NCI-H226 (cell line): ENCODE results near the gene NCCRP1.

Experiments used
- DNase-seq: peaks from one replicate; pipeline ENCODE4 v3.0.0-alpha.2; 2015

The NCCRP1 gene

GRCh38 chr19:39181500-39182173 is 15.1 kb upstream of the NCCRP1 start:
- no peak for DNase-seq

DNA sequence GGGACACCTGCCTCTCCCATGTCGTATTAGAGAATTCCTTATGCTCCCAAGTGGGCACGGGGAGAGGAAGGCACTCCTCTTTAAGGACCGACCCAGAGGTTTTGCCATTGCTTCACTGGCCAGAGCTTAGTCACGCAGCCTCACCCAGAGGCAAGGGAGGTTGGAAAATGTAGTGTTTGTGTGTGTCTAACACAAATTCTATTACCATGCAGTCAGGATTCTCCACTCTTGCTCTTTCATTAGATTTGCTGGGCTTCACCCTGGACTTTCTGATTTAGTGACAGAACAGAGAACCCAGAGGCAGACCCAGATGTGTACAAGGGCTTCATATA is 14.6 kb upstream of the NCCRP1 start:
- DNase-seq, result no peak

- DNase-seq, result no peak
Observed at GRCh38 chr19:39183104-39183503, 13.7 kb upstream of the NCCRP1 start.

DNA sequence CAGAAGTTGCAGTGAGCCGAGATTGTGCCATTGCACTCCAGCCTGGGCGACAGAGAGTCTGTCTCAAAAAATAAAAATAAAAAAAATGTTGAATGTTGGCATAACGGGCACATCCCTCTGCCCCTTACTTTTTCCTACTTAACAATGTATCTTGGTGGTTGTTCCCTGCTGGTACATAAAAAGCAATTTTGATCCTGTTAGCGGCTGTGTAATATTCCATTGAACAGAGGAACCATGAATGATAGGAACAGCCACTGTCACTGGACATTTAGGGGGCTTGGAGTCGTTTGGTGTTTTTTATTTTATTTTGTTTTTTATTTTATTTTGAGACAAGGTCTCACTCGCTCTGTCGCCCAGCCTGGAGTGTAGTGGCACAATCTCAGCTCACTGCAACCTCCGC is 10.4 kb upstream of the NCCRP1 start:
- DNase-seq, result no peak

- no peak for DNase-seq
Observed at GRCh38 chr19:39187552-39187943, 9.2 kb upstream of the NCCRP1 start.

GRCh38 chr19:39188960-39189359 is 7.8 kb upstream of the NCCRP1 start:
- DNase-seq, result no peak

- no peak for DNase-seq
Observed at GRCh38 chr19:39190768-39191167, 6.0 kb upstream of the NCCRP1 start.

- DNase-seq, result peak; percentile 12
Observed at GRCh38 chr19:39192846-39193245, 3.9 kb upstream of the NCCRP1 start.

DNA sequence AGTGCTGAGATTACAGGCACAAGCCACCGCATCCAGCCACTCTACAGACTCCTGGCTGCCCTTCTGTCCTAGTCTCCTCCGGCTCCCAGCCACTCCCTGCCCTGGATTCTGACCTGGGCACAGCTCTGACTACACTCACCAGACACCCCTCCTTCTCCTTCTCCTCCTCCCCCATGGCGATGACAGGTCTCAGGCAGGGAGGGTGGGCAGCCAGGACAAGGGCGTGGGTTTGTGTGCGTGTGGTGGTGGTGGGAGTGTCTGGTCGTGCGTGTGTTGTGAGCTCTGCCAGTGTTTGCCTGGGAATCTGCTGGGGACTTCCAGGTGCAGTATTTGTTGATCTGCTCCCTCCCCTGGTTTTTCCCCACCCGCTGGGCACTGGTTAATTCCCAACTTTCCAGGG is 3.0 kb upstream of the NCCRP1 start:
- DNase-seq, result no peak

- no peak for DNase-seq
Observed at GRCh38 chr19:39194832-39195542, 1.8 kb upstream of the NCCRP1 start.

DNA sequence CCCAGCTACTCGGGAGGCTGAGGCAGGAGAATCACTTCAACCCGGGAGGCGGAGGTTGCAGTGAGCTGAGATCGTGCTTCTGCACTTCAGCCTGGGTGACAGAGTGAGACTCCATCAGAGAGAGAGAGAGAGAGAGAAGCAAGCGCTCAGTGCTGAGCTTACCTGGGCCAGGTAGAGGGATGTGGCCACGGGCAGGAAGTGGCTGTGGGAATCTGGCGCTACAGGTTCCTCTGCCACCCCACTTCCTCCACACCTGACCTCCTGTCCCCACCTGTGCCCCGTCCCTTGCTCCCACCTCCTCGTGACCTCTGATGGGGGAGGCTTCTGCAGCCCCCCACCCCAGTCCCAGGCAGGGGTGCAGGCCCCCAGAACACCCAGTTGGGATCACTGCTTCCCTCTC is 1.0 kb upstream of the NCCRP1 start:
- DNase-seq, result no peak

GRCh38 chr19:39196320-39196719 is 444 bp upstream of the NCCRP1 start:
- DNase-seq, result no peak

- DNase-seq, result peak; percentile 44
Observed at GRCh38 chr19:39197808-39198207, 1.0 kb downstream of the NCCRP1 start.

DNA sequence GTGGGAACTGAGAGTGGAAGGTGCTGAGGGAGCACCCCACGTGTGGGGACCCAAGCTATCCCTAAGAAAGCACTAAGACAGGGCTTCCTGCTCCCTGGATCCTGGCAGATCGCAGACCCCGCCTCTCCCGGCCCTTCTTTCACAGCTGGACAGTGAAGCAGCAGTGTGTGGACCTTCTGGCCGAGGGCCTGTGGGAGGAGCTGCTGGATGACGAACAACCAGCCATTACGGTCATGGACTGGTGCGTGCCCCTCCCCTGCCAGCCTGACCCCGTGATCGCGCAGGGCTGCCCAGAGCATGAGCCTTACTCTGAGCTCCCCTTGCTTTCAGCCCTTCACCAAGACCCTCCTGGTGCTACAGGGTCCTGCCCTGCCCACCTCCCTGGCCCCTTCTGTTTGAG is 2.3 kb downstream of the NCCRP1 start:
- DNase-seq, result no peak

DNA sequence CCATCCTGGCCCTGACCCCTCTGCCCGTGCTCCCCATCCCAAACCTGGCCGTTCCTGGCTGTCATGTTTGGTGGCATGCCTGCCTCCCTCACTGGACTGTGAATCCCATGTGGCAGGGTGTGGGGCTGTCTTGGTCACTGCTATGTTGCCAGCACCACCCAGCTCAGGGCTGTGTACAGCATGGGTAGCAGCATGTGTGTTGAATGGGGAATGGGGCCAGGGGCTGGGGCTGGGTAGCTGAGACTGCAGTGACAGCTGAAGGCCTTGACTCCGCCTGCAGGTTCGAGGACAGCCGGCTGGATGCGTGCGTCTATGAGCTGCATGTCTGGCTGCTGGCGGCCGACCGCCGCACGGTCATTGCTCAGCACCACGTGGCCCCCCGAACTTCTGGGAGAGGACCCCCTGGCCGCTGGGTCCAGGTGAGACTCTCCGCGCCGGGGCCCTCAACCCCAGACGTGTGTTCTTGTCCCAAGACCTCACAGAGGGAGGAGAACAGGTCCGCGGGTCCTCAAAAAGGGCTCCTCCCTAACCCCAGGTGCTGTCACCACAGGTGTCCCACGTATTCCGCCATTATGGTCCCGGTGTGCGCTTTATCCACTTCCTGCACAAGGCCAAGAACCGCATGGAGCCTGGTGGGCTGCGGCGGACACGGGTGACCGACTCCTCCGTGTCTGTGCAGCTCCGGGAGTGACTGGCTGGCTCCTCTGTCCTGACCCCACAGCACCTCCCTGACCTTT is 3.5 kb downstream of the NCCRP1 start:
- no peak for DNase-seq

- no peak for DNase-seq
Observed at GRCh38 chr19:39200803-39201115, 4.0 kb downstream of the NCCRP1 start.

DNA sequence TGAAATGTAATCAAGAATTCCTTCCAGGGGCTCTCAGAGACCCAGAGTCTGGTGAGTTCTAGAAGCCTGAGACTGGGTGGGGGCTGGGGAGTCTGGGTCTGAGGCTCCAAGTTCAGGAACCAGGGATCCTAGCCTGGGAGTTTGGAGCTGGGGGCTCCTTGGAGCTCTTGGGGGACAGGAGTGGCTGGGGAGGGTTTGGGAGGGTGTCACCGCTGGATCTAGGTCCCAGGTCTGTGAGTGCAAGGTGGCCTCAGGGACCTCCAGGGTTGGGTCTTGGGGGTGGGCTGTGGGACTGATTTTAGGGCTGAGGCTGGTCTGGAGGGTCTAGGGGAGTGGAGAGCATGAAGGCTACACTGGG is 6.2 kb downstream of the NCCRP1 start:
- DNase-seq, result no peak

- DNase-seq, result no peak
Observed at GRCh38 chr19:39203372-39204341, 6.9 kb downstream of the NCCRP1 start, which contains the start of gene SYCN. Gene SYCN (minus strand): TSS chr19:39204263. CDS start chr19:39204254, 9 bp downstream.

- no peak for DNase-seq
Observed at GRCh38 chr19:39205449-39205764, 8.6 kb downstream of the NCCRP1 start.

DNA sequence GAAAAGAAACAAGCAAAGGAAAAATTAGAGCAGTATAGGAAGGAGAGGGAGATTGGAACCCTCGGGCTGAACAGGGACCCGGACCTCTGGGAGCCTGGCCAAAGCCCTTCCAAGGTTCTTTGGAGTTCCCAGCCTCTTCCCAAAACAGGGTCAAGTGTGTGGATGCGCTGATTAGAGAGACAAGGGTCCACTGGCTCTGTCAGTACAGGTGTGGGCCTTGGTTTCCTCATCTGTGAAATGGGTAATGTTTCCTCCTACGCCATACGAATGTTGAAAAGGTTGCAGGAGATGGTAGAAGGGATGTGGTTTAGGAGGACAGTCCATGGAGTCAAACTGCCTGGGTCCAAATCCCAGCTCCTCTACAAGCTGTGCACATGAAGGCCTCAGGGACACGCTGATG is 9.4 kb downstream of the NCCRP1 start:
- no peak for DNase-seq

GRCh38 chr19:39207293-39207836 is 10.6 kb downstream of the NCCRP1 start:
- no peak for DNase-seq

- no peak for DNase-seq
Observed at GRCh38 chr19:39208175-39208795, 11.5 kb downstream of the NCCRP1 start.

DNA sequence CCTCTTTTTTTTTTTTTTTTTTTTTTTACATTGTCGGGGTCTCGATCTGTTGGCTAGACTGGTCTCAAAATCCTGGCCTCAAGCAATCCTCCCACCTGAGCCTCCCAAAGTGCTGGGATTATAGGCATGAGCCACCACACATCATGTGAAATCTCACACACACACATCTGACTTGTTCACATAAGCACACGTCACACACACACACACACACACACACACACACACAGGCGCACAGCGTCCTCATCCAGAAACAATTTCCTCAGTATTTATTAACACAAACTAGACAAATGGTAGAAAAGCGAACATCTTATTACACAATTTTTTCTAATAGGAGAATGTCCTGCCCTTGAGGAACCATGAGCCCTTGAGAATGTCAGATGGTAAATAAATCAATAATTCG is 12.4 kb downstream of the NCCRP1 start:
- no peak for DNase-seq
